Panc1 (cell line): Measurements from ENCODE around the gene ZNF865.

ENCODE experiments used
- CTCF ChIP-seq: fragments of 450-650 bp; IDR thresholded peaks from 2 replicates; pipeline ENCODE4 v1.5.1; 2017; ENCODE audit warnings: mild to moderate bottlenecking
- POLR2AphosphoS5 ChIP-seq: IDR thresholded peaks from 2 replicates; pipeline ENCODE4 v1.6.1; 2012; ENCODE audit warnings: mild to moderate bottlenecking, low read depth, low read length, moderate library complexity

DNA sequence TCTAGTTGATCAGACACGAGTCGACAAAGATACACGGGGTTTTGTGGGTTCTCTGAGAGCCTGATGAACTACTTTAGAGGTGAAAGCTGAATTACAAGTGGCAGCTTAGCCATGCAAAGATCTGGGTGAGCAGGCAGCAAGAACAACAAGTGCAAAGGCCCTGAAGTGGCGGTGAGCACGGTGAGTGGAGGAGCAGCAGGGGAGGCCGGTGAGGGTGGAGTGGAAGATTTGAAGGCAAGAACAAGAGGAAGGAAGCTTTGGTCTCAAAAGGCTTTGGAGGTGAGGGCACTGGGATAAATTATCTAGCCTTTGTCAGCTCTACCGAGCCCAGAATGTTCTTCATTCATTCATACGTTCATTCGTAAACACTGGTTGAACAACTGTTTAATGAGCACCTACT lies 1.4 kb downstream of the ZNF865 start:
- TF ChIP-seq CTCF (no peak), POLR2AphosphoS5 (no peak)
